CD4-positive, alpha-beta T cell treated with Interleukin-4 for 4 hours (primary cell): ENCODE data around the gene TMPRSS11D.

Experiments used
- DNase-seq: peaks from one replicate; pipeline ENCODE4 v3.0.0-alpha.2; 2020

Gene TMPRSS11D, protein sequence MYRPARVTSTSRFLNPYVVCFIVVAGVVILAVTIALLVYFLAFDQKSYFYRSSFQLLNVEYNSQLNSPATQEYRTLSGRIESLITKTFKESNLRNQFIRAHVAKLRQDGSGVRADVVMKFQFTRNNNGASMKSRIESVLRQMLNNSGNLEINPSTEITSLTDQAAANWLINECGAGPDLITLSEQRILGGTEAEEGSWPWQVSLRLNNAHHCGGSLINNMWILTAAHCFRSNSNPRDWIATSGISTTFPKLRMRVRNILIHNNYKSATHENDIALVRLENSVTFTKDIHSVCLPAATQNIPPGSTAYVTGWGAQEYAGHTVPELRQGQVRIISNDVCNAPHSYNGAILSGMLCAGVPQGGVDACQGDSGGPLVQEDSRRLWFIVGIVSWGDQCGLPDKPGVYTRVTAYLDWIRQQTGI

DNA sequence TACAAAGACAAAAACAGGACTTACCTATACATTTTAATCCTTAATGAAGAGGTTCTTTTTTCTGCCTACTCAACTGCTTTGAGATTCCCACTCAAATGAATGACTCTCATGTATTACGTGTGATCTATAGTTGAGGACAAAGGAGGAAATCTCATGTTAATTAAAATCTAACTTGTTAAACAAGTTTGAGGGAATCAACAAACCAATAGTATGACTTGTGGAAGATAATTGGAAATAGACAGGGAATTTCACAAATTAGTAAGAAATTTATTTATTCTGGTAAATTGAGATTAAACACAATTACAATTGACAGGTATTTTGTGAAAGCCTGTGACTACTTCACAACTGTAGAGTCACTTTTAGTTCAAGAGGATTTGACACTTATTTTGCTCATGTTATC, at the start of gene TMPRSS11D:
Gene TMPRSS11D (minus strand): TSS at position 101 of the 400 bp plus-strand sequence. CDS start 69 bp downstream, at position 32.
- DNase-seq, result no peak

DNA sequence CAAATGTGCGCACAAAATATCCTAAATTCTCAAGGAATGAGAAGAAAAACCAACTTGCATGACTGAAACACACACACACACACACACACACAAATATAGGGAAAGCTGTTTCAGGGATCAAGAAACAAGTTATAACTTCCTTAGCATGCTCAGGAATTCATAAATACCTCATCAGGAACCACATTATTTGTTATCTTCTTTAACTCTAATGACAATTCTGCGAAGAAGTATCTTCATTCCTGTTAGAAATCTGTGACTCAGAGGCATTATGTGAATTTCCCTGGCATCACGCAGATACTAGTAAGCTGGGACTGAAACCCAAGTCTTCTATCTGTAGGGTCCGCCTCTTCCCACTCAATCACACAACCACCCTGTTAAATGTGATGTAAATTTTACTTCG, 49.2 kb upstream of the TMPRSS11D start:
- DNase-seq, result no peak

DNA sequence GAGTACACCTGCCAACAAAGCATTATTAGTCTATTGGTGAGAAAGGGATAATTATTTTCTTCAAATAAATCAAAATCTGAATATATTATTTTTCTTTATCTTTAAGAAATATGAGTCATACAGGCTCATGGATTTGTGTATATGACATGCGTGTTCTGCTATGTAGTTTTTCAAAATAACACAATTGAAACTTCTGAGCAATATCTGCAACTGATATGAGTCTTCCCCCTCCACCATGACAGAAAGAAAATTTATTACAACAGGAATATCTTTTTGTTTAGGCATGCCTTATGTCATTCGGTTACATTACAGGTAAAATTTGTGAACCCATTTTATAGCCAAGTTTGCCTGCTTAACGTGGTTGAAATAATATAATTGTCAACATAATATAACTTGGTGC, 47.5 kb upstream of the TMPRSS11D start:
- DNase-seq, result no peak

DNA sequence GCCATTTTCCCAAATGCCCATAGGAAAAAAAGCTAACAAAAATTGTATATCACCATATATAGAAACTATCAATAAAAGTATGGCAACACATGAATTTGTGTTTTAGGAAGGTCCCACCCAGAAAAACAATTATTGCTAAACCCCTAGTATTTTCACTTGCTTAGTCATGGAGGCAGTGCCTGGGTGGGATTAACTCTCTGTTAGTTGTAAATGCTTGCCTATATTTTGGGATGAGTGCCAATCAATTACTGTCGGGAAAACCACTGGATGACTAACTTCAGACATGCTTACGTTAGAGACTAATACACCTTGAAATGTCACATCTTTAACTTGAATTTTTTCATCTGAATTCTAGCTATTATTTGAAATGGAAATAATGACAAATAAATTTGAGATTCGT, 45.6 kb upstream of the TMPRSS11D start:
- DNase-seq, result no peak

DNA sequence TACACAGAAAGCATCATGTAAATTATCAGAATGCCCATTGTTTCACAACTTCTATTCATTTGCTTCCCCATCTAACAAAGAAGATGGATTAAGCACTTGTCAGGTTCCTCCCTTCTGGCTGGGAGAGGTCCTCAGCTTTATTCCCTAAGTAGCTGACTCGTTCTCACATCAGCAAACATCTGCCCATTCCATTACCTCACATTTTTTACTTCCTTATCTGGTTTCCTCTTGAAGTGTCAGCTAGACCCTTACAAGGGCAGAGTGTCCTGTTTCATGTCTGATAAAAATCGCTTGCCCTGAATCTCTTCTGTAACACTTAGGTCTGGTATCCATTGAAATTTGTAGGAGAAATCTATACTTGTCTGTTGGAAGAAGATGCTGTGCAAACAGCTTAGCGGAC, 44.7 kb upstream of the TMPRSS11D start:
- no peak for DNase-seq

DNA sequence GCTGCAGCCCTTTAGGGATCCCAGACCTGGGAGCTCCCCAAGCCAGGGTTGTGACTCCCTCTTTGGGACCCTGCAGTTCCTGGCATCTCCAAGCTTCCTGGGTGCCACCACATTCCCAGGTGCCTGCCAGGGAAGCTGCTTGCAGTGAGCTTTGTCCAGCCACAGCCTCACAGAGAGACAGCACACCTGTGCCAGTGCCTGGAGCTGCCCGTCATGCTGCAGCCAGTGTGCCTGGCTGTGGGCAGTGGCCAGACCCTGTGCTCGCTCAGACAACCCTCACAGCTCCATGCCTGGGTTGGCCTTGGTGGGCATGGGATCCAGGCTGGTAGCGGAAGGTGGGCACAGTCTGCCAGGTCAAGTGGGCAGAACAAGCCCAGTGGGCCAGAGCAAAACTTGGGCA, 43.4 kb upstream of the TMPRSS11D start:
- no peak for DNase-seq

DNA sequence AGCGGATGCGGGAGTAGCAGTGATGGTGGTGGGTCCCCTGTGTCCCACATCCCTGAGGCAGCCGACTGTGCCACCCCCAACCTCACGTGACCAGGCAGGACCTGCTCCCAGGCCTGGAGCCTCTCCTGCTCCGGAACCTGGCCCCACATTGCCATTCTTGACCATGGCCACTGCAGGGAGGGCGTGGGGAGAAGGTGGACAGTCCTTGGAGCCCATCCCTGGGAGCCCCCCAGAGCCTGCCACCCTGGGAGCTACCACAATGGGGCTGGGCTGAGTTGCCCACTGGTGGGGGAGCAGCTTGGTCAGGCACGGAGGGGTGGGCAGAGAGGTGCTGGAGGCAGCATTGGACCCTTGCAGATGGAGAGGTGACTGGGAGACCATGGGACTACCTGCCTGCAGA, 42.7 kb upstream of the TMPRSS11D start:
- no peak for DNase-seq

DNA sequence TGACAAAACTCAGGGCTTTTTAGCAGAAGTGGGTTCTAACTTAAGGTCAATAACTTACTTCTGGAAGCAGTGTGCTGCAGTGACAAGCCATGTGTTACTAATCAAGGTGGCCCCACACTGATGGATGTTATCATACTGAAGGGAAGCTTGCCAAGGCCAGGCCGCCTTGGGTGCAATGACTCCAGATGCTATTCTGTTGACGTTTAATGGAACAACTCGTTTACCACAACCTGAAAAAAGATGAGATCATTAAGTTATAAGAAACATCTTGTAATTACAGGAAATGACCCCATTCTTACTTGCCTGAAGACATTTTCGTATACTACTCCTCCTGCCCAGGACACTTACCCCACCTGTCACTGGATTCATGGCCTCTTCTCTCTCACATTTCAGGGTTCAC, 38.9 kb upstream of the TMPRSS11D start:
- no peak for DNase-seq

DNA sequence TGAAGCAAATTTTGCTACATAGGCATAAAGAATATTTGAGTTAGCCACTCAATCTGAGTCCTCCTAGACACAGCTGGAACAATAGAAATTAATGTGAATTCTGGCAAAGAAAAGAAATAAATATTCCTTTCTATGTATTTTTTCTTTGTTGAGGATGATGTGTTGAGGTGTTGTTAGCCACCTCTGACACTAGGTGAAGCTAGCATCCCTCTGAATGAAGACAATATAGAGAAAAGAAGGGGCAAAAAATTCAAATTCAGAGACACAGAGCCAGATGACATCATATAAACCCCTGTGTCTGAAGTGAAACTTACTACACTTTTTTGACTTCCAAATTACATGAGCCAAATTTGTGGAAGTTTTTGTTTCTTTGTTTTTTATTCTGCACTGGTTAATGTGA, 34.6 kb upstream of the TMPRSS11D start:
- DNase-seq, result no peak

DNA sequence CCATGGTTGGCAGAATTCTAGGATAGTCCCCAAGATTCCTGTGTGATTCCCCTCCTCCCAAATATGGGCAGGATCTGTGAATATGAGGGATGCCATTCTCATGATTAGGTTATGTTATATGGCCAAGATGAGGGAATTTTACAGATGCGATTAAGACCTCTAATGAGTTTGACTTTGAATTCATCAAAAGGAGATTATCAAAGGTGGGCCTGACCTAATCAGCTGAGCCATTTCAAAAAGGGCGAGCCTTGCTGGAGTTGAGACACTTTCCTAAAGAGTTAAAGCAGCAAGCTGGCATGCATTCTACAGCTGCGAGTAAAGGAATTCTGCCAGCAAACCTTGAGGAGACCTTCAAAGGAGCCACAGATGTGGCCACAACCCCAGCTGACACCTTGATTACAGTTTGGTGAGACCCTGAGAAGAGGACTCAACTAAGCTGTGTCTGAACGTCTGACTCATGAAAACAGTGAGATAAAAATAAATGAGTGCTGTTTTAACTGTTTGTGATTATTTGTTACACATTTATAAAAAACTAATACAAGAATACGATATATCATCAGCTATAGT, 31.7 kb upstream of the TMPRSS11D start:
- no peak for DNase-seq

DNA sequence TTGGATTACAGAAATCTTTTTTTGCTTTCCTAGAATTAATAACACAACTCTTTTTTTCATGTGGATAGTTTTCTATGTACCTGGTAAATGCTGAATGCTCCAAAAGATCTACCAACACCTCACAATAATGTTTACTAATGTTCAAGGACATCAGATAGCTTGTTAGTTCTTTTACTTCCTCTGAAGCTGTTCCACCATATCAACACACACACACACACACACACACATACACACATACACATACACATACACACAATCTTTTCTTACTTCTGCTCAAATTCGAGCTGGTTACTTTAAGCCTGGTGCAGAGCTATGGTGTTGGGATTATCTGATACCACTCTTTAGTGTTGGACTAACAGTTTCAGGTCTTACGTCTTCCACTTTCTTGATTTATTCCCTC, 28.3 kb upstream of the TMPRSS11D start:
- DNase-seq, result no peak

DNA sequence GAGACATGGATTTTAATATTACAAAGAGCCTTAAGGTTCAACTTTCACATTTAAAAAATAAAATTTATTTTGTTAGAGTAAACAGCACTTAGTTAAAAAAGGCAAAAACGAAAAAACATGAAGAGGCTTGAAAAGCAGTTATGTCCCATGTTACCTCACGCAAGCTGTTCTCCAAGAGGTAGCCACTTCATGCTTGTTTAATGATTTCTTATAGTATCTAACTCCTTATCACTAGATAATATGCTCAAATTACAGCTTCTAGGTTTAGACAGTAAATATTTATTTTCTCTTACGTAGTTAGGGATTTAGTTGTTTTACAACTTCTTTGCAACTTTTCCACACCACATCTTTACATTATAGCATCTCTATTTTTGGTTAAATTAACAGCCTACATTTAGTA, 27.8 kb upstream of the TMPRSS11D start:
- no peak for DNase-seq

DNA sequence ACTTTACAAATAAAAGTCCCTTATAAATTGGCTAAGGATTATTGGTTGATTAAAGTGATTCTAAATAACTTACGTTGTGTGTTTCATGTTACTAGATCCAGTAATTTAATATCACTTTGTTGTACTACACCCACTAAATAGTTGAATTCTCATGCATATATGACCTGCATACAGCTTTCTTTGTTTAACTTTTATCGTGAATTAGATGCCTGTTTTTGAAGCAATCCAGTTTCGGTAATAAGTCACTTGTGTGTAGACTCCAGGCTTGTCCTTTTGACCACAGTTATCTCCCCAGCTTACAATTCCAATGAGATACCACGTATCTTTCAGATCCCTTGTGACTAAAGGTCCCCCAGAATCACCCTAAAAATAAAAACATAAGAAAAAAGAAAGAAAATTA, 27.3 kb upstream of the TMPRSS11D start:
- DNase-seq, result no peak

DNA sequence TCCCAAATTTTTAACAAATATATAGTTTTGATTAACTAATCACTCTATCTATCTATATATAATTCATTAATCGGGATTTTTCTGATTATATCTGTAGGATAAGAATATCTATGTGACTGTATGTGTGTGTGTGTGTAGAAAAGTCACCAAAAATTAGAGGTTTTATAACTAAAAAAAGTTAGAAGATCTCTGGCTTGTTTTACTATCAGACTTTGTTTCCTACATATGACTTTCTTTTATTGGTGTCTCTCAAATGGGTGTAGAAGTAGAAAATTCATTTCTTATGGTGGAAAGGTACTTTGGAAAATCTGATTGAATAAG, 26.7 kb upstream of the TMPRSS11D start:
- no peak for DNase-seq

DNA sequence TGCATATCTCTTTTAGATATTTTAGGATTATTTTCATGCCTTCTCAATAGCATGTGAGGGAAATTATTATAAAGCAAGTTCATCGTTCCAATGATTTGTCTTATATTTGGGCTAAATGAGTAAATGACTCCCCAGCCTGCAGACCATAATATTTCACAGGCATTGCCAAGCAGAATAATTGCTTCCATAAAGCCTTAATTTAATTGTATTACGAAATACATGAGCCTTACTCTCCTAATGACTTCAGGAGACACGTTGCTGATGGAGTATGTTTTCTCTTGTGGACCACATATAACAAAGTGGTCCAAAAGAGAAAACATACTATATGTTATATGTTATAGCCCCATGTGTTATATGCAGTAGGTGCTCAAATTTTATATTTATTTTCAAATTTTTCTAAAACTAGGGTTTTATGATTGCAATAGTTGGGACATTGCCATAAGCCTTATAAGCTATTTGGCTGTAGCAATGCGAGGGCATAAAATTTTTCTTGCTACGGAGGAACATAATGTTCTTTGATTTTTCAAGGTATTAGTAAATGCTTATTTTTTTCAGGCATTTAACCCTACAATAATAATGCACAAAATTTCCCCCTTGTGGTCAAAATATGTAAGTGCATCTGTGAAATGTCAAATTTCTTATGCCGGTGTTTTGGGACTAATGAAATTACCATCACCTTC, 26.2 kb upstream of the TMPRSS11D start:
- peak; percentile 40 for DNase-seq

DNA sequence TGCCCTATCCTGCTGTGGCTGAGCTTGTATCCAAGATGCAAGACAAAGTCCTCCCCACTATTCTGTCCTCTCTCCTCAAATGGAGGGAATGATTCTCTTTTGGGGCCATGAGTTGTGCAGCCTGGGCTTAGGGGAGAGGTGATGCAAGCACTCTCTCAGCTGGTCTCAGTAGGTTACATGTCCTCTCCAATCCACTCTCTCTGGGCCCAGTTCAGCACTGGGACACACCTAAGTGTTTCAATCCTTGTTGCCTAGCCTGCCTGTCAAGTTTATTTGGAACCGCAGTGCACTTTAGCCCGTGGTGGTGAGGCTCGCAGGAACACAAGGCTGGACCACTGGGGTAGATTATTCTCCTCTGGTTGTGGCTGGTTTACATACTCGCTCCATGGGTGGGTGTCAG, 23.8 kb upstream of the TMPRSS11D start:
- DNase-seq, result no peak

DNA sequence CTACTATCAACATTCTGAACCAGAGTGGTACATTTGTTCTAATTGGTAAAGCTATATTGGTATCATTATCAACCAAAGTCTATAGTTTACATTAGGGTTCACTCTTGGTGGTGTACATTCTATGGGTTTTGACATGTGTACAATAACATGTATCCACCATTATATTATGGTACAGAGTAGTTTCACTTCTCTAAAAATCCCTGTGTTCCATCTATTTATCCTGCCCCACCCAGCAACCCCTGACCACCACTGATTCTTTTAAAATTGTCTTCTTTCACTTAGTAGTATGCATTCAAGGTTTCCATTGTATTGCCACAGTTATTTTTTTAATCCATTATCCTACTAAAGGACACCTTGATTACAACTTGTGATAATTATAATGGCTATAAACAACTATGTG, 15.3 kb upstream of the TMPRSS11D start:
- no peak for DNase-seq

DNA sequence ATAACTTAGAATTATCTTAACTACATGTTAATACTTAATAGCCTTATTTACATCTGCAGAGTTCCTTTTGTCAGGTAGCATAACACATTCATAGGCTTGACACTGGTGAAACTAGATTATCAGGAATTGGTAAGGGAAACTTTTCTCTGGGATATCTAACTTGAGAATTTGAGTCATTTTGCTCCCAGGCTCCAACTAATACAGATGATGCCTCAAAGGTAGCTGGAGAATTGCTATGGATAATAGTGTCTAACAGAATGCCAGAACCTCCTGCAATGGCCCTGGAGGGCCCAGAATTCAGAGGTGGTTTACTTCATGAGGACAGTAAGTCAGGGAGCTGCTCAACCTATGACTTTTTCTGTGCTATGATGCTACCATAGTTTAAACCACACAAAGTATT, 13.9 kb upstream of the TMPRSS11D start:
- DNase-seq, result no peak

DNA sequence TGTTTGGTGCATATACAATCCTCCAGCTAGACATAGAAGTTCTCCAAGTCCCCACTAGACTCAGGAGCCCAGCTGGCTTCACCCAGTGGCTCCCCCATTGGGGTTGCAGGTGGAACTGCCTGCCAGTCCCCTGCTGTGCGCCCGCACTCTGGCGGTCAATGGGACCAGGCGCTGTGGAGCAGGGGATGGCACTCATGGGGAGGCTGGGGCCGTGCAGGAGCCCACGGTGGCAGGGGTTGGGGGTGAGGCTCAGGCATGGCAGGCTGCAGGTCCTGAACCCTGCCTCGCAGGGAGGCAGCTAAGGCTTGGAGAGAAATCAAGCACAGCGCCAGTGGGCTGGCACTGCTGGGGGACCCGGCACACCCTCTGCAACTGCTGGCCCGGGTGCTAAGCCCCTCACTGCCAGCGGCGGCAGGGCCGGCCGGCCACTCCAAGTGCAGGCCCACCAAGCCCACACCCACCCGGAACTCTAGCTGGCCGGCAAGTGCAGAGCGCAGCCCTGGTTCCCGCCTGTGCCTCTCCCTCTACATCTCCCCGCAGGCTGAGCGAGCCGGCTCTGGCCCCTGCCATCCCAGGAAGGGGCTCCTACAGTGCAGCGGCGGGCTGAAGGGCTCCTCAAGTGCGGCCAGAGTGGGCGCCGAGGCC, 12.7 kb upstream of the TMPRSS11D start:
- DNase-seq, result no peak

DNA sequence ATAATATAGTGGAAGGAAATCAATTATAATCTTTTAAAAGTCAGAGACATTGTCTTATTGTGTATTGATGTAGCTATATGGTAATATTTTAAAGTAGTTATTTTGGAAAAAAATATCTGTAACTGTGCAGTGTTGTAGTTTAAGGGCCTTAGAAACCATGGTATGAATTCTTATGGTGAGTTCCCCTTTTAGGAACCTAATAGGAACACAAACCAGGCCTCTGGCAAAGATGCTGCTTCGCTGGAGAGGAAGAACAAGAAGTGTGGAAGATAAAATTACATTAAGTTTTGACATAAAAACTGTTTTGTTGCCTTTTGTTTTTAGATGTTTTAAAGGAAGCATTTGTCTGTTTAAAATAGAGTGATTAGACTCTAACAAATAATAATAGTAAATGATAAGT, 10.9 kb upstream of the TMPRSS11D start:
- no peak for DNase-seq

DNA sequence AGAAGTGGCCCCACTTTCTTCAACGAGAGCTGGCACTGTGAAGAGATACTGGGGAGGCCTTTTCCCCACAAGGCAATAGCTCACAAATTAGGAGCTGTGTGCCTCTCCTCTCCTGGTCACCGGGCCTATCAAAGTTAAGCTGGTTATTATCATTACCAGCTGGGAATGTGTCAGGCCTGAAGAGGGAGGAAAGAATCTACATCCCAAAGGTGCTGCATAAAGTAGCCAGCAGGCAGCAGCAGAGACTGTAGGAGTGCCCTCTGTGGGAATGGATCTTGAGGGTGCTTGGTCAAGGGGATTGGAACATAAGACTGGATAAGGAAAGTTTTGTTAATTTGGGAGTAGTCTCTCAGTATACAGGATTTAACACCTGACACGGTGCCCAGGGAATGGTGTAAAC, 9.1 kb upstream of the TMPRSS11D start:
- no peak for DNase-seq

DNA sequence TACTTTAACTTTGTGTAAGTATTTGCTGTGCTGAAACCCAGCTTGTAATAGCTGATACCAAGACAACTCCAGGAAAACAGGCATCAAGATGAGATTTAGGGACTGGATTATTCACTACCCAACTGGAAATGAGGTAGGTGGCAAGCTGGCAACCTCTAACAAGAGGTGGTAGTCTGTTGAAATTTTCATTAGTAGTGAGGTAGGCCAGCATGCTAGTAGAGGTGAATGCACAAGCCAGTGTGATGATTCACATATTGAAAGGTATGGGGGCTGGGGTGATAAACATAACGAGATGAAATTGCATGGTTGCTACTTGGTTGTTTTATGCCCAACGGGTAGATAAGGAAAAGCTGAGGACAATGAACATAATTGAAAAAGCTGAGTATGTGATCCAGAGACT, 8.5 kb upstream of the TMPRSS11D start:
- DNase-seq, result no peak

DNA sequence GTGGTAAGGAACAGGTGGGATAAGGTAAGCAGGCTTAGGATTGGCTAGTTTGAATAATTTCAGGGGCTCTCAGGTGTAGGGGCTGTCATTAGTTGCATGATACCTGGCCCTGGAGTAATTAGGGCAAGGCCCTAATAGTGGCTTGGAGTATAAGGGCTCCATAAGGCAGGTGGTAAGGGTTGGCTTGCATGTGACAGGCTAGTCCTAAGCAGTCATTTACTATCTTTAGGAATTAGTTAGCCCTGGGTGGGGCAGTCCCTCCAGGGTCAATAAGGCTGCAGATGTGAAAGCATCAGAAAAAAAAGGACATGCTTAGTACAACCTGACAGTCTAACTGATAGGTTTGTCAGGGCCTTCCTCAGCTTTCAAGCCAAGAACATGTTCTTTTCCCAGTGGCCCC, 7.8 kb upstream of the TMPRSS11D start:
- DNase-seq, result no peak

DNA sequence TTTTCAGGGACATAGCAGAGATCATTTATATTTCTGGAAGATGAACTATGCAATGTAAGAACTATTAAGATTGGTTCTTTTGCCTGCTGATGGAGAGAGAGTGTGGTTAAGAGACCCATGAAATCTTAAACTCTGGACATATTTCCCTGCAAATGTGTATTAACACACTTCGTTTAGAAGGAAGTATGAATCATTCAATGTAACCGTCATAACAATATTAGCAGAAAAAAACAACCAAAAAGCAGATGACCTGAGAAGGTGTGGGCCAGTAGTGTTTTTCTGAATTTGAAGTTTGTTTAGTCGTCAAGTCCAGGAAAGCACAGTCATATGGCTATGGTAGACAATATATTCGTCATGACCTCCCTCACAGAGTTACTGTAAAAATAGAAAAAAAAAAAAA, 2.5 kb upstream of the TMPRSS11D start:
- no peak for DNase-seq
